Fibroblast of skin of left biceps (primary cell): Measurements from ENCODE around the gene PPP1R10.

Source experiments
- DNase-seq, 2 experiments: peaks; one replicate each; pipeline ENCODE4 v3.0.0-alpha.2; 2013; ENCODE audit warnings: low read depth in 2 of 2

The PPP1R10 gene

DNA sequence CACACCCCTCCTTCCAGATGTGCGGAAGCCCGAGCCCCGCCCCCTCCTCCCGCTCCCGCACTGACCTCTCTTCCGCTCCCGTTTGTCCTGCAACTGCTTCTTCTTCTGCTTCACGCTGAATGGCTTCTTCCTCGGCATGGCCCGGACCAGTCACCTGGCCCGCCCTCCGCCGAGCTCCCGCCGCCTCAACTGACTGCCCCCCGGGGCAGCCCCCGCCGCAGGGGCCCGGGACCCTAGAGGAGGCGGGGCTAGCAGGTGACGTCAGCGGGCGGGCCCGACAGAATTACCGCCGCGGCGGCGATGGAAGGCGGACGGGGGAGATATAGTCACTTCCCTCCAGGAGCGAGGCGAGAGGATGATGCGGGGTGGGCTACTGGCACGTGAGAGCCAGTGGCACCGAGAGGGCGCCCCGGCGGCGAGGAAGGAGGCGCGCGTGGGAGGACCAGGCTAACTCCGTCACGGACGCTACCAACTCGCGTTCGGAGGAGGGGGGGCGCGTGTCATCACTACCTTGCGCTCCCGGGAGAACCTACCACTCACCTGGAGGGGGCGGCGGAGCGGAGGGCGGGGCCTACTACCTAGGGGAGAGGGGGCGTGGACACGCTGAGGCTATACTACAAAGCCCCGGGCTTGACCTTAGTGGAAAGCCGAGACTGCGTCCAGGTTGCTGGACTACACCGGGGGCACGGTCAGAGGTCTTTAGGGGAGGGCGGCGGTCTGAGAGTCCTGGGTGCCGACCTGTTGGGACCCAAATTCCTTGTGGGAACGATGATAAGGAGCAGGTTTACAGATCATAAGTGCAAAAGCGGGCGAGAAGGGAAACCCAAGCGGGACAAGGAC lies 60.8 kb downstream of the PPP1R10 start, which contains the start of gene GNL1:
Gene GNL1, minus strand, starts transcription at position 424 of the 840 bp plus-strand sequence. Its CDS starts 286 bp downstream, at position 138.
- DNase-seq: peak; percentile 55 to 65

DNA sequence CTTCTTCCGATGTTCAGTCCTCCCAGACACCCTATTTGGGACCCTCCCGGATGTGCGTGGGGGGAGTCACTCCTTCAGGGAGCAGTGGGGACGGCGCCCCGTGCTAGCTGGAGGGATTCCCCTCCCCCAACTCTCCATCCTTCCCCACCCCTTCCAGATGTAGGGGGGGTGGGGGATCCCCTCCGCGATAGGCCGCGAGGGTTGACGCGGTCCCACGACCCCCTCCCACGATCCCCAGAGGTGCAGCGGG lies 61.3 kb downstream of the PPP1R10 start:
- DNase-seq: no peak

- no peak for DNase-seq
Observed at GRCh38 chr6:30554962-30555815, 61.9 kb downstream of the PPP1R10 start.

DNA sequence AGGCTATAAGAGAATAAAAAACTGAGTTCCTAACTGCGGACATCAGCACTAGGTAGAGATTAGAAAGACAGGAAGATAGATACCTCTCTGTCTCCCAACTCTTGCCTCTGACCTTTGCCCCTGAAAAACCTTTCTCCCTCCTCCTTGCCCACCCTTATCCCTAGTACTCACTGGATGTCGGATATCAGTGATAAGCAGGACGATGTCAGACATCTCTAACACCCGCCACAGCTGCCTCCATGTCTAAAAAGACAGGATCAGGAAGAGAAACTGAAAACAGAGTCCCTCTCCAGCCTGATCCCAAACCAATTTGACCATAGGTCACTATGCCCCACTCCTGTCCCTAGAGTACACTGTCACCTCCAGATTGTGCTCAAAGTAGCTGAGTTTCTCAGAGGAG lies 62.6 kb downstream of the PPP1R10 start:
- DNase-seq: no peak
